ENCODE measurements around the gene ARHGEF28. TPM values are rescaled to one million over a fixed set of nuclear protein-coding genes. Genes with fewer than 3 reads are reported as not detected.

Gene ARHGEF28
- total RNA-seq, 1 experiment from 2014 or later = 6.1 TPM

DNA sequence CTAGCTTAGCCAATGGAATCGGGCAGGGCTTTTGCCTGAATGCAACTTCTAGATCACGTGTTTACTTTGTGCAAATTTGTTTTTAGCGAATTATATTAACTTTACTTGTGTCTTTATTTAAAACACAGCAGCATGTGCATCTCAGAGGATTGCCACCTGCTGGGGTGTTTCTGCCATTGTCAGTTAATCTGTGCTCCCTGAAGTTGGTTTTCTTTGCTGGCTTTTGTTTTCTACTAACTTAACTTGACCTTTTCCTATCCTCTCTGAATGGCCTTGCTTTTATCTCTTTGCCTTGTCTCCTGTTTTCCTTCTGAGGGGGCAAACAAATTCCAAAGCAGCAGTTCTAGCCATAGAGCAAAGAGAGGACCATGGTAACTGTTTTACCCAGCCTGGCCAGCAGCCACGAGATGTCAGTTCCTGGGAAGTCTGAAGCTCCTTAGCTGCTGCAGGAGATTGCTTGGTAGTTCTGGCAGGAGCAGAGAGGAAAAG lies 67.6 kb downstream of the ARHGEF28 start:
- Histone ChIP-seq H3K36me3 (ENCODE audit: control insufficient read depth in 1 of 2, insufficient read depth in 2 of 2, low read length in 2 of 2) (no peaks in the 10 kb centered on the region), H2AFZ (ENCODE audit: low read depth, low read length, poor library complexity, severe bottlenecking) (no peak overlapping the region), H3K9me3 (ENCODE audit: control insufficient read depth in 1 of 2, insufficient read depth in 1 of 2, low read depth in 1 of 2, low read length in 2 of 2) (no peaks in the 10 kb centered on the region), H3K79me2 (ENCODE audit: insufficient read depth, low read length) (no peaks in the 10 kb centered on the region), H3K9me2 (ENCODE audit: insufficient read depth) (no peaks in the 10 kb centered on the region), H3K4me2 (ENCODE audit: low read length) (no peak overlapping the region), H3K27ac (ENCODE audit: low read depth, low read length) (no peak overlapping the region), H3K27me3 (ENCODE audit: insufficient read depth, low read length) (no peaks in the 10 kb centered on the region), H4K20me1 (ENCODE audit: insufficient read depth) (no peaks in the 10 kb centered on the region), H3K9ac (ENCODE audit: low read length) (no peak overlapping the region), H3K4me1 (ENCODE audit: control insufficient read depth in 1 of 2, insufficient read depth in 2 of 2, low read length in 2 of 2) (peaks cover 9 to 10% of the 10 kb centered on the region in 2 experiments; a peak in 3 of 4 replicates), H3K4me3 (replicated peaks in 1 of 2; ENCODE audit: low read depth in 1 of 2, low read length in 2 of 2) (no peak overlapping the region)
- ChIA-PET RAD21 (ENCODE audit: low non-redundant PET in 1 of 2, low total read pairs in 2 of 2, uncharacterized antibody in 2 of 2, unreplicated experiment in 2 of 2) (interaction anchor here in 1 of 2 experiments (1.8 kb wide), 1 partner anchor 103 kb away, joined by 6 read pairs; no protein-coding TSS in a partner anchor), POLR2A (interaction anchor here (1.0 kb wide), 1 partner anchor 19 kb away, joined by 3 read pairs; no protein-coding TSS in a partner anchor), CTCF (interaction anchor here (0.7 to 3.8 kb wide), 8 partner anchors 9 to 103 kb away, joined by 3 to 31 read pairs (median 3); no protein-coding TSS in a partner anchor)
- ATAC-seq (peak; percentile 53; the same call in 1 of the 2 replicates), DNase-seq (ENCODE audit: low read depth, low spot score) (no peak)
- intact Hi-C loops (cut with micrococcal nuclease) = loop anchor here (1.0 kb wide), 1 partner anchor 102 kb away; no protein-coding TSS in a partner anchor
- TF ChIP-seq EZH2 (IDR thresholded peaks at IDR 0.05) (no peak), RAD21 (IDR thresholded peaks at IDR 0.05; ENCODE audit: low read depth) (peak; percentile 39)
- TF ChIP-seq, protein P1, sequence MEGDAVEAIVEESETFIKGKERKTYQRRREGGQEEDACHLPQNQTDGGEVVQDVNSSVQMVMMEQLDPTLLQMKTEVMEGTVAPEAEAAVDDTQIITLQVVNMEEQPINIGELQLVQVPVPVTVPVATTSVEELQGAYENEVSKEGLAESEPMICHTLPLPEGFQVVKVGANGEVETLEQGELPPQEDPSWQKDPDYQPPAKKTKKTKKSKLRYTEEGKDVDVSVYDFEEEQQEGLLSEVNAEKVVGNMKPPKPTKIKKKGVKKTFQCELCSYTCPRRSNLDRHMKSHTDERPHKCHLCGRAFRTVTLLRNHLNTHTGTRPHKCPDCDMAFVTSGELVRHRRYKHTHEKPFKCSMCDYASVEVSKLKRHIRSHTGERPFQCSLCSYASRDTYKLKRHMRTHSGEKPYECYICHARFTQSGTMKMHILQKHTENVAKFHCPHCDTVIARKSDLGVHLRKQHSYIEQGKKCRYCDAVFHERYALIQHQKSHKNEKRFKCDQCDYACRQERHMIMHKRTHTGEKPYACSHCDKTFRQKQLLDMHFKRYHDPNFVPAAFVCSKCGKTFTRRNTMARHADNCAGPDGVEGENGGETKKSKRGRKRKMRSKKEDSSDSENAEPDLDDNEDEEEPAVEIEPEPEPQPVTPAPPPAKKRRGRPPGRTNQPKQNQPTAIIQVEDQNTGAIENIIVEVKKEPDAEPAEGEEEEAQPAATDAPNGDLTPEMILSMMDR (IDR thresholded peaks at IDR 0.05 in 2 of 3, conservative IDR thresholded peaks at IDR 0.05 in 1 of 3; ENCODE audit: borderline replicate concordance in 1 of 3, insufficient read depth in 1 of 3, low read depth in 2 of 3, low read length in 2 of 3) = peak; percentile 29 to 65 (median 52); a peak in 5 of 6 replicates
- no TSS peak for BruUV-seq (replicated peaks)

DNA sequence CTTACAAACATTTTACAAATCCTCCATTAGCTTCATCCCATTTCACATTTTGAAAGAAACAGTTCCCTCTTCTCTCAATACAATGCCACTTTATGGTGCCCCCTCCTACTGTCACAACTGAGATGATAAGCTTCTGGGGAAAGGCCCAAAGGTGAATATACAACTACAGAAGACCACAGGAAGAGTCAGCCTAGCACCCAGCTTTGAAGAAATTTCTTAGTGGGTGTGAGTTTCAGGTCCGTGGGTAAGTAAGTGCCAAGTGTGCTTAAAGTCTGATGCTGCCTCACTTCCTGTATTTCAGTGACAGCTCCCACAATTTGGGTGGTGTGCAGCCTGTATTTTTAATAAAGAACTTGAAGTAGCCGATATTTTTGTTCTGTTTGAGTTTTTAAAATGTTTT lies 68.1 kb downstream of the ARHGEF28 start:
- RAD21 ChIA-PET (ENCODE audit: low non-redundant PET in 1 of 2, low total read pairs in 2 of 2, uncharacterized antibody in 2 of 2, unreplicated experiment in 2 of 2) = no interaction called here
- no TSS peak for BruUV-seq (replicated peaks)
- no peak overlapping the region for H3K27ac ChIP-seq (ENCODE audit: low read depth, low read length)

More for the DNA sequence above, 68.1 kb downstream of the ARHGEF28 start:
- H3K9ac ChIP-seq (ENCODE audit: low read length) = no peak overlapping the region
- ChIA-PET CTCF (interaction anchor here (0.8 to 3.8 kb wide), 4 partner anchors 14 to 103 kb away, joined by 3 to 31 read pairs (median 3); no protein-coding TSS in a partner anchor), POLR2A (no interaction called here)
- no peaks in the 10 kb centered on the region for H3K27me3 ChIP-seq (ENCODE audit: insufficient read depth, low read length)
- no peaks in the 10 kb centered on the region for H3K36me3 ChIP-seq (ENCODE audit: control insufficient read depth in 1 of 2, insufficient read depth in 2 of 2, low read length in 2 of 2)
- TF ChIP-seq, protein P2, sequence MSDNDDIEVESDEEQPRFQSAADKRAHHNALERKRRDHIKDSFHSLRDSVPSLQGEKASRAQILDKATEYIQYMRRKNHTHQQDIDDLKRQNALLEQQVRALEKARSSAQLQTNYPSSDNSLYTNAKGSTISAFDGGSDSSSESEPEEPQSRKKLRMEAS (IDR thresholded peaks at IDR 0.05) = no peak
- TF ChIP-seq ZFX (IDR thresholded peaks at IDR 0.05) = no peak
- TF ChIP-seq, protein P1 (IDR thresholded peaks at IDR 0.05 in 2 of 3, conservative IDR thresholded peaks at IDR 0.05 in 1 of 3; ENCODE audit: borderline replicate concordance in 1 of 3, insufficient read depth in 1 of 3, low read depth in 2 of 3, low read length in 2 of 3) = no peak
- no peak for TF ChIP-seq EZH2phosphoT487 (IDR thresholded peaks at IDR 0.05; ENCODE audit: borderline replicate concordance)
- TF ChIP-seq YY1 (IDR thresholded peaks at IDR 0.05; ENCODE audit: extremely low read depth, insufficient replicate concordance, low read depth, low read length) = no peak
- no peak for TF ChIP-seq CEBPB (IDR thresholded peaks at IDR 0.05; ENCODE audit: low read depth)
- no peak for TF ChIP-seq SP1 (IDR thresholded peaks at IDR 0.05; ENCODE audit: low read depth)
- no peak for TF ChIP-seq POLR2AphosphoS5 (IDR thresholded peaks at IDR 0.05; ENCODE audit: low read depth, low read length)
- H3K4me1 ChIP-seq (ENCODE audit: control insufficient read depth in 1 of 2, insufficient read depth in 2 of 2, low read length in 2 of 2) = peaks cover 9 to 10% of the 10 kb centered on the region in 2 experiments; a peak in 3 of 4 replicates
- H4K20me1 ChIP-seq (ENCODE audit: insufficient read depth) = no peaks in the 10 kb centered on the region
- no peaks in the 10 kb centered on the region for H3K79me2 ChIP-seq (ENCODE audit: insufficient read depth, low read length)
- DNase-seq (ENCODE audit: low read depth, low spot score) (no peak), ATAC-seq (no peak)
- H3K4me2 ChIP-seq (ENCODE audit: low read length) = no peak overlapping the region
- no peak overlapping the region for H3K4me3 ChIP-seq (replicated peaks in 1 of 2; ENCODE audit: low read depth in 1 of 2, low read length in 2 of 2)
- H3K9me3 ChIP-seq (ENCODE audit: control insufficient read depth in 1 of 2, insufficient read depth in 1 of 2, low read depth in 1 of 2, low read length in 2 of 2) = no peaks in the 10 kb centered on the region
- intact Hi-C loops (cut with micrococcal nuclease) = no loop called here
- no peaks in the 10 kb centered on the region for H3K9me2 ChIP-seq (ENCODE audit: insufficient read depth)
- no peak overlapping the region for H2AFZ ChIP-seq (ENCODE audit: low read depth, low read length, poor library complexity, severe bottlenecking)
